Stimulated activated CD4-positive, alpha-beta T cell treated with anti-CD3 and anti-CD28 coated beads, TNF-alpha, amount 100 ng/mL, for 4 hours (primary cell): Measurements from ENCODE around the gene DACH1.

Experiments
- DNase-seq, 3 experiments: peaks; one replicate each; pipeline ENCODE4 v3.0.0-alpha.2; 2020; ENCODE audit warnings: low read depth in 3 of 3

DACH1 gene

DNA sequence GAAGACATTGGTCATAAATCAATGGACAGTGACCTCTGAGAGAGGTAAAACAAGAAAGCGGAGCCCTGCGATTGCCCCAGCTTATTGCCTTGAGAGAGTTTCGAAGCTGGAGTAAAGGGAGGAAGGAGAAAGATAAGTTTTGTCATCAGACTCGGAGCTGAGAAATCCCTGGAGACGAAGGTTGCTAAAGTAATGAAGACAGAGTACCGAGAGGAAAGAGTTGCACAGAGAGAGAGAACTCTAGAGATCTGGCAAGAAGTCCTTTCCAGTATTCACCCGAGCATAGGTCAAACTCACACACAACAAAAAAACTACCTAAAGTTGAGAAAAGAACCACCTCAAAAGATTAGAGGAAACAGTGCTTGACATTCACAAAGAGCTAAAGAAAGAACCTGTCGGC lies 472.0 kb downstream of the DACH1 start:
- DNase-seq = no peak

GRCh38 chr13:71394176-71394575 lies 472.8 kb downstream of the DACH1 start:
- no peak for DNase-seq
